ENCODE measurements around the gene RPGRIP1.
"Not testable (repeated sequence)": the region's sequence is repeated elsewhere in the genome, so short reads cannot be mapped to it uniquely, and the experiment has no call there.

RPGRIP1 gene

DNA sequence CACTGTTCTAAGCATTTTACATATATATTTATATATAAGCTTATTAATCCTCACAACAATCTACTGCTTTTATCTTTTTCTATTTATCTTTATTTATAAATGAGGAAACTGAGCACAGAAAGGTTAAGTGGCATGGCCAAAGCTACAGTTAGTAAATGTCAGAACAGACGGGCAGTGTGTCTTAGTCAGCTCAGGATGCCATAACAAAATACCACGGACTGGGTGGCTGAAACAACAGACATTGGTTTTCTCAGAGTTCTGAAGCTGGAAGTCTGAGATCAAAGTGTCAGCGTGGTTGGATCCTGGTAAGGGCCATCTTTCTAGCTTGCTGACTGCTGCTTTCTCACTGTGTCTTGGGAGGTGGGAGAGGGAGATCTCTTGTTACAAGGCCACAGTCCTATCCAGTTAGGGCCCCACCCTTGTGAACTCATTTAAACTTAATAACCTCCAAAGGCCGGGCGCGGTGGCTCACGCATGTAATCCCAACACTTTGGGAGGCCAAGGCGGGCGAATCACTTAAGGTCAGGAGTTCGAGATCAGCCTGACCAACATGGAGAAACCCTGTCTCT is 19.8 kb downstream of the RPGRIP1 start:
- in situ Hi-C loops (cut with HindIII; ENCODE audit: low sequenced_read_pairs): no loop called here

DNA sequence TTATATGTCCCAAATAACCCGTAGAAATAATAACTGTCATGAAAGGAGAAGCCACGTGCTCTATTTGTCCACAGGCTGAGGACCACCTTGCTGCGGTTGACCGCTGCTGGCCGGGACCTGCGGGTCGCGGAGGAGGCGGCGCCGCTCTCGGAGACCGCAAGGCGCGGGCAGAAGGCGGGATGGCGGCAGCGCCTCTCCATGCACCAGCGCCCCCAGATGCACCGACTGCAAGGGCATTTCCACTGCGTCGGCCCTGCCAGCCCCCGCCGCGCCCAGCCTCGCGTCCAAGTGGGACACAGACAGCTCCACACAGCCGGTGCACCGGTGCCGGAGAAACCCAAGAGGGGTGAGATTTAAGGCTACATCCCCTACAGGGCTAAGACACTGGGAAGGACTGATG is 21.0 kb downstream of the RPGRIP1 start:
- in situ Hi-C loops (cut with HindIII; ENCODE audit: low sequenced_read_pairs): no loop called here

- in situ Hi-C loops (cut with HindIII; ENCODE audit: low sequenced_read_pairs): no loop called here
Measured at GRCh38 chr14:21302013-21302835, 22.3 kb downstream of the RPGRIP1 start.

DNA sequence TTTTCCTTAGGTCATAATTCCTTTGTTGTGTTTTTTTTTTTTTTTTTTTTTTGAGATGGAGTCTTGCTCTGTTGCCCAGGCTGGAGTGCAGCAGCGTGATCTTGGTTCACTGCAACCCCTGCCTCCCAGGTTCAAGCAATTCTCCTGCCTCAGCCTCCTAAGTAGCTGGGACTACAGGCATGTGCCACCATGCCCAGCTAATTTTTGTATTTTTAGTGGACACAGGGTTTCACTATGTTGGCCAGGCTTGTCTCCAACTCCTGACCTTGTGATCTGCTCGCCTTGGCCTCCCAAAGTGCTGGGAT is 22.9 kb downstream of the RPGRIP1 start:
- in situ Hi-C loops (cut with HindIII; ENCODE audit: low sequenced_read_pairs): not testable (repeated sequence)

- in situ Hi-C loops (cut with HindIII; ENCODE audit: low sequenced_read_pairs): no loop called here
Measured at GRCh38 chr14:21307637-21308036, 27.8 kb downstream of the RPGRIP1 start.

- in situ Hi-C loops (cut with HindIII; ENCODE audit: low sequenced_read_pairs): no loop called here
Measured at GRCh38 chr14:21308132-21308478, 28.2 kb downstream of the RPGRIP1 start.

DNA sequence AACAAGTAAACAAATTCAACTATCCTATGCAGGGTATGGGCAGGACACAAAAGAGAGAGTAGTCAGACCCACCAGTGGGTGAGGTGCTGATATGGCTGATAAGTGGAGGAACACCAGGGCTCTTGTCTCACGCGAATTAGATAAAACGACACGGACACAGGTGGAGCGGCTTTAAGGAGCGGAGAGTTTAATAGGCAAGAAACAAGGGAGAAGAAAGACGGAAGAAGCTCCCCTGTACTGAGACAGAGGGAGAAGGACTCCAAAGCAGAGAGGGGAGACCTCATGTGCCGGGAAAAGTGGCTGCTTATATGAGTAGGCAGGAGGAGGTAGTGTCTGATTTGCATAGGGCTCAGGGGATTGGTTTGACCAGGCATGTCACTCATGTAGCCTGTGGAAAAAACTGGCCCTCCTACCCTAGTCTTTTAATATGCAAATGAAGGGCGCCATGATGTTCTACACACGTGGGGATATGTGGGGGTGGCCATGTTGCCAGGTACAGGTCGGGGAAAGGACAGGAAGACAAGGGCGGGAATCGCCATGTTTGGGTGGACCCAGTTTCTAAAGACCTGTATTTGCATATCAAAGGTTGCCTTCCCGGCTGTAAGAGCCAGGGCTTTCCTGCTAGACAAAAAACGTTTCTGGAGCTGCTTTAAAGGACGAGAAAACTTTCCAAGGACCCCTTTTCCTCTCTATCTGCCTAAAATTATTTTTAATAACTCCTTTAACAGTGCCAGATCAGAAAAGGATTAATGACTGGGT is 28.8 kb downstream of the RPGRIP1 start:
- in situ Hi-C loops (cut with HindIII; ENCODE audit: low sequenced_read_pairs): no loop called here

- in situ Hi-C loops (cut with HindIII; ENCODE audit: low sequenced_read_pairs): no loop called here
Measured at GRCh38 chr14:21309238-21309636, 29.4 kb downstream of the RPGRIP1 start.

DNA sequence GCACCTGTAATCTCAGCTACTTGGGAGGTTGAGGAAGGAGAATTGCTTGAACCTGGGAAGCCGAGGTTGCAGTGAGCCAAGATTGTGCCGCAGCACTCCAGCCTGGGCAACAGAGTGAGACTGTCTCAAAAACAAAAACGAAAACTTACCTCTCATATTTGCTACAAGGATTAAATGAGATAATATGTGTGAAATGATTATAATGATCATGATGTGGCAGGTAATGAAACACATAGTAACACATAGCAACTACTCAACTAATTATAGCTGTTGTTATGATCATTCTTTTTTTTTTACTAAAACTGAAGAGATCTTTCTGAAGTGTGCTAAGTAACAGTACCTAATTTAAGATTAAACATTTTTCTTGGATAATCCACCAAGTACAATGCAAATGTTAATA is 30.1 kb downstream of the RPGRIP1 start:
- in situ Hi-C loops (cut with HindIII; ENCODE audit: low sequenced_read_pairs): no loop called here

GRCh38 chr14:21311614-21312013 is 31.7 kb downstream of the RPGRIP1 start:
- in situ Hi-C loops (cut with HindIII; ENCODE audit: low sequenced_read_pairs): no loop called here

DNA sequence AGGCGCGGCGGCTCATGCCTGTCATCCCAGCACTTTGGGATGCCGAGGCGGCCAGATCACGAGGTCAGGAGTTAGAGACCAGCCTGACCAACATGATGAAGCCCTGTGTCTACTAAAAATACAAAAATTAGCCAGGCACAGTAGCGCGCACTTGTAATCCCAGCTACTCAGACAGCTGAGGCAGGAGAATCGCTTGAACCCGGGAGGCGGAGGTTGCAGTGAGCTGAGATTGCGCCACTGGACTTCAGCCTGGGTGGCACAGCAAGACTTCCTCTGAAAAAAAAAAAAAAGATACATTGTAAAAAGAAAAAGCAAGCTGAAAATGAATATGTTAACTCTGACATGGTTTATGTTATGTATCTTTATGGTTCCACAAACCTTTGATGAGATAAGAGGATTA is 33.6 kb downstream of the RPGRIP1 start:
- in situ Hi-C loops (cut with HindIII; ENCODE audit: low sequenced_read_pairs): no loop called here

DNA sequence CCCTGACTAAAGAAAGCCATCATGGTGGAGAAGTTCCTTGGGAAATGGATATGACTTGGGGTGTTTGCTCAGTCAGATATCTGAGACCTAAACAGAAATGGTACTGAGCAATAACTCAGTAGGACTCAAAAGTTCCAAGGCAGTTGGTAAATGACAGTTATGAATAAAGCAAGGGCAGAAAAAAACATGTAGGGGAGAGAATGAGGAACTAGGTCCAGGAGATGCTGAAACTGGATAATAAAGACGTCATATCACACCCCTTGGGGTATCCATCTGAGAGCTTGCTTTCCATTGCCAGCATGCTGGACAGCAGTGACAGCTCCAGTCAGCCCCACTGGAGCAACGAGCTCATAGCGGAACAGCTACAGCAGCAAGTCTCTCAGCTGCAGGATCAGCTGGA is 37.5 kb downstream of the RPGRIP1 start:
- in situ Hi-C loops (cut with HindIII; ENCODE audit: low sequenced_read_pairs): no loop called here

DNA sequence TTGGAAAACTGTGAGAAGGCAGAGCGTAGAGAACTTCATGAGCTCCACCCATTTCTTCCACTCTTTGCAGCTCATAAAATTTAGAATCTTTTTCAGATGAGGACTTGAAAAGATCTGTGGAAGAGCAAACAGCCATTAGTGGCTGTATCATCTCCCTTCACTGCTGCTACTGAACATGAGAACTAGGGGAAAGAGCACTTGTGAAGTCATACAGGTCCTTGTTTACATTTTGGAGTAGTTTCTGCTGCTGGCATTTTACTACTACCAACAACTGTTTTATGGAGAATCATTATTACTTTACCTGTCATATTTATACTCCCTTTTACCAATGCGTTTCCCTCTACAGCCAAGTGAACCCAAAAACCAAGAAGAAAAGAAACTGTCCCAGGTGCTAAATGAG is 41.0 kb downstream of the RPGRIP1 start:
- in situ Hi-C loops (cut with HindIII; ENCODE audit: low sequenced_read_pairs): no loop called here

GRCh38 chr14:21322716-21323115 is 42.8 kb downstream of the RPGRIP1 start:
- in situ Hi-C loops (cut with HindIII; ENCODE audit: low sequenced_read_pairs): no loop called here

DNA sequence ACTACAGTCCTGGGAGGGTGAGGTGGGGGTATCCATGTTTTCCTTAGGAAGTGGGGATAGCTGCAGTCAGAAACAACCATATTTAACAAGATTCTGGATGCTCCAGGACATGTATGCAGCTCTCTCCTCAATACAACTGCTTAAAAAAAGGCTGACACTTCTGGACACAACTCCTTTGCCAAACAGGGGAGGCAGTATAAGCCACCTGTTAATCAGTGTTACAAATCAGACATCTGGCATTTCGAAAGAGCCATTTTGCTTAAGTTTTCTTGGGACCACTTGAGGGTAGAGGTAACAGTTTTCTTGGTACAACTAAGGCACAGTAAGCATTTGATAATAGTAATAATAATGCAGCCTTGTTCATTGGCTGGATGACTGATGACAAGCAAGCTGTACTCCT is 47.1 kb downstream of the RPGRIP1 start:
- in situ Hi-C loops (cut with HindIII; ENCODE audit: low sequenced_read_pairs): no loop called here
